ENCODE measurements around the gene NKIRAS2. TPM values are rescaled to one million over a fixed set of nuclear protein-coding genes. Genes with fewer than 3 reads are reported as not detected.

The NKIRAS2 gene
- total and polyA plus RNA-seq, 4 donors: 16.4 to 20.7 (median 17.4) TPM

DNA sequence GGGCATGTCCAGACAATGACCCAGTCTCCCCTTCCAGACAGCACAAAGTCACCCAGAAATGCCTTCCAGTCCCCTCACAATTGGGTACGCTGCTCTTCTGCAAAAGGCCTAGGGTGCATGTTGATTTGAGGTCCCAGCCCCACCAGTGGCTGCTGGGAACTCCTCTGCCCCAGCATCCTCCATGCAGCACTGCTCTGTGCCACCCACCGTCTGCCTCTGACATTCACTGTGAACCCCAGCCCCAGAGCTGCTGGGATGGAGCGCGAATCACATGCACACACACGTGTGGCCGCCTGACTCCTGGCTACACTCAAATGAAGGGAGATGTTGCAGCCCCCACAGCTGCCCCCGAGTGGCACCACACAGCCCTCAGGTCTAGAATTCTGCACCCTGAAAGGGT is 31.8 kb downstream of the NKIRAS2 start:
- Histone ChIP-seq H3K27ac (ENCODE audit: low read depth in 1 of 2, low read length in 2 of 2) (no peak overlapping the region), H3K9ac (ENCODE audit: low read depth in 1 of 2, low read length in 2 of 2) (no peak overlapping the region), H3K4me3 (ENCODE audit: low read depth in 1 of 3, low read length in 3 of 3) (no peak overlapping the region), H3K4me1 (ENCODE audit: control insufficient read depth in 4 of 4, insufficient read depth in 4 of 4, low read length in 3 of 4) (peaks cover 0 to 5% (median 2%) of the 10 kb centered on the region in 4 donors), H3K9me3 (ENCODE audit: control insufficient read depth in 4 of 4, low read length in 3 of 4) (no peaks in the 10 kb centered on the region), H3K36me3 (ENCODE audit: control insufficient read depth in 4 of 4, insufficient read depth in 3 of 4, low read depth in 1 of 4, low read length in 3 of 4) (no peaks in the 10 kb centered on the region), H3K27me3 (ENCODE audit: control insufficient read depth in 4 of 4, insufficient read depth in 4 of 4, low read length in 3 of 4) (no peaks in the 10 kb centered on the region)
- 93% methylated on average over 7 of the region's 7 CpGs for WGBS
- no peak for DNase-seq (ENCODE audit: low spot score)
- no peak for TF ChIP-seq RXRA (IDR thresholded peaks at IDR 0.05)
- no peak for TF ChIP-seq YY1 (IDR thresholded peaks at IDR 0.05)
- no peak for TF ChIP-seq JUND (IDR thresholded peaks at IDR 0.05)
- no peak for TF ChIP-seq RAD21 (IDR thresholded peaks at IDR 0.05)
- no peak for TF ChIP-seq NR2F2 (IDR thresholded peaks at IDR 0.05)
- no peak for TF ChIP-seq EGR1 (IDR thresholded peaks at IDR 0.05; ENCODE audit: low read depth in 2 of 2)
- TF ChIP-seq, protein P1, sequence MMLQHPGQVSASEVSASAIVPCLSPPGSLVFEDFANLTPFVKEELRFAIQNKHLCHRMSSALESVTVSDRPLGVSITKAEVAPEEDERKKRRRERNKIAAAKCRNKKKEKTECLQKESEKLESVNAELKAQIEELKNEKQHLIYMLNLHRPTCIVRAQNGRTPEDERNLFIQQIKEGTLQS (IDR thresholded peaks at IDR 0.05): no peak
- TF ChIP-seq, protein P2, sequence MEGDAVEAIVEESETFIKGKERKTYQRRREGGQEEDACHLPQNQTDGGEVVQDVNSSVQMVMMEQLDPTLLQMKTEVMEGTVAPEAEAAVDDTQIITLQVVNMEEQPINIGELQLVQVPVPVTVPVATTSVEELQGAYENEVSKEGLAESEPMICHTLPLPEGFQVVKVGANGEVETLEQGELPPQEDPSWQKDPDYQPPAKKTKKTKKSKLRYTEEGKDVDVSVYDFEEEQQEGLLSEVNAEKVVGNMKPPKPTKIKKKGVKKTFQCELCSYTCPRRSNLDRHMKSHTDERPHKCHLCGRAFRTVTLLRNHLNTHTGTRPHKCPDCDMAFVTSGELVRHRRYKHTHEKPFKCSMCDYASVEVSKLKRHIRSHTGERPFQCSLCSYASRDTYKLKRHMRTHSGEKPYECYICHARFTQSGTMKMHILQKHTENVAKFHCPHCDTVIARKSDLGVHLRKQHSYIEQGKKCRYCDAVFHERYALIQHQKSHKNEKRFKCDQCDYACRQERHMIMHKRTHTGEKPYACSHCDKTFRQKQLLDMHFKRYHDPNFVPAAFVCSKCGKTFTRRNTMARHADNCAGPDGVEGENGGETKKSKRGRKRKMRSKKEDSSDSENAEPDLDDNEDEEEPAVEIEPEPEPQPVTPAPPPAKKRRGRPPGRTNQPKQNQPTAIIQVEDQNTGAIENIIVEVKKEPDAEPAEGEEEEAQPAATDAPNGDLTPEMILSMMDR (IDR thresholded peaks at IDR 0.05; ENCODE audit: low read depth, low read length, missing input control): no peak
- TF ChIP-seq FOXA2 (IDR thresholded peaks at IDR 0.05): no peak
- TF ChIP-seq FOXA1 (IDR thresholded peaks at IDR 0.05): no peak

DNA sequence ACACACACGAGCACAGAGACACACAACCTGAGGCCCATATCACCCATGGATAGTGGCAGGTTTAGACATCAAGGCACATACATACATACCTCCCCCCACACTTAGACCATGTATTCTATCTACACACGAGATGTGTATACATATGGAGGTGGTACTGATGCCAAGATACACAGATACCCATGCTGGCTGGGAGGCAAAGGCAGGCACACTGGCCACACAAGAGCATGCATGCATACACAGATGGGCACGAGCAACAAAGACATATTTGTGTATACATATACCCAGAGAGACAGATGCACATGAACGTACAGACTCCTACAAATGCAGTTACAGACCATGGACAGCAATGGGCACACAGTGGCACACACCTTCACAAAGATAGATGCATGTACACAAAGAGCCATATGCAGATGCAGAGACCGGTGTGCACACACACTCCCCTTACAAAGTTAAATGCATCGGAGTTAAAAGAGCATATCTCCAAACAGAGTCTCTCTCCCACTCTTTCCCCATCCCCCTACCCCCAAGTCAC is 32.5 kb downstream of the NKIRAS2 start:
- H3K27ac ChIP-seq (ENCODE audit: low read depth in 1 of 2, low read length in 2 of 2): no peak overlapping the region

More for the DNA sequence above, 32.5 kb downstream of the NKIRAS2 start:
- no peak overlapping the region for H3K4me3 ChIP-seq (ENCODE audit: low read depth in 1 of 3, low read length in 3 of 3)
- 79% methylated on average over 6 of the region's 6 CpGs for WGBS
- peaks cover 0 to 5% (median 2%) of the 10 kb centered on the region in 4 donors for H3K4me1 ChIP-seq (ENCODE audit: control insufficient read depth in 4 of 4, insufficient read depth in 4 of 4, low read length in 3 of 4)
- no peaks in the 10 kb centered on the region for H3K27me3 ChIP-seq (ENCODE audit: control insufficient read depth in 4 of 4, insufficient read depth in 4 of 4, low read length in 3 of 4)
- H3K9ac ChIP-seq (ENCODE audit: low read depth in 1 of 2, low read length in 2 of 2): no peak overlapping the region
- DNase-seq (ENCODE audit: low spot score): no peak
- no peak for TF ChIP-seq TAF1 (conservative IDR thresholded peaks at IDR 0.05)
- TF ChIP-seq HNF4A (conservative IDR thresholded peaks at IDR 0.05): no peak
- no peak for TF ChIP-seq RAD21 (IDR thresholded peaks at IDR 0.05)
- TF ChIP-seq, protein P2 (IDR thresholded peaks at IDR 0.05; ENCODE audit: low read depth, low read length, missing input control): no peak
- no peak for TF ChIP-seq FOXA1 (IDR thresholded peaks at IDR 0.05)
- no peak for TF ChIP-seq ZBTB33 (IDR thresholded peaks at IDR 0.05)
- TF ChIP-seq, protein P1 (IDR thresholded peaks at IDR 0.05): no peak
- no peak for TF ChIP-seq SP1 (IDR thresholded peaks at IDR 0.05)
- no peak for TF ChIP-seq HNF4G (IDR thresholded peaks at IDR 0.05)
- no peak for TF ChIP-seq EGR1 (IDR thresholded peaks at IDR 0.05; ENCODE audit: low read depth in 2 of 2)
- TF ChIP-seq, protein P3, sequence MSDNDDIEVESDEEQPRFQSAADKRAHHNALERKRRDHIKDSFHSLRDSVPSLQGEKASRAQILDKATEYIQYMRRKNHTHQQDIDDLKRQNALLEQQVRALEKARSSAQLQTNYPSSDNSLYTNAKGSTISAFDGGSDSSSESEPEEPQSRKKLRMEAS (IDR thresholded peaks at IDR 0.05): no peak
- no peak for TF ChIP-seq FOXA2 (IDR thresholded peaks at IDR 0.05)
- H3K36me3 ChIP-seq (ENCODE audit: control insufficient read depth in 4 of 4, insufficient read depth in 3 of 4, low read depth in 1 of 4, low read length in 3 of 4): no peaks in the 10 kb centered on the region
- H3K9me3 ChIP-seq (ENCODE audit: control insufficient read depth in 4 of 4, low read length in 3 of 4): no peaks in the 10 kb centered on the region
